Stimulated activated CD8-positive, alpha-beta memory T cell treated with anti-CD3 and anti-CD28 coated beads, Interleukin-4, amount 100 ng/mL, for 4 hours (primary cell): ENCODE data around the gene ZNF346.

ENCODE experiments used
- DNase-seq, 2 donors: peaks; one replicate each; pipeline ENCODE4 v3.0.0-alpha.2; 2020; ENCODE audit warnings: low read depth in 2 of 2, low spot score in 1 of 2

ZNF346 gene

GRCh38 chr5:177093803-177094202 is 71.3 kb downstream of the ZNF346 start:
- DNase-seq = no peak

- no peak for DNase-seq
These were observed 72.0 kb downstream of the ZNF346 start for GRCh38 chr5:177094224-177095087.

- DNase-seq = no peak
These were observed 72.7 kb downstream of the ZNF346 start for GRCh38 chr5:177095088-177095669.

- no peak for DNase-seq
These were observed 73.9 kb downstream of the ZNF346 start for GRCh38 chr5:177096162-177097015.

GRCh38 chr5:177097016-177097985 is 74.8 kb downstream of the ZNF346 start:
- no peak for DNase-seq

GRCh38 chr5:177098120-177098469 is 75.6 kb downstream of the ZNF346 start:
- no peak for DNase-seq

GRCh38 chr5:177098470-177099141 is 76.1 kb downstream of the ZNF346 start:
- no peak for DNase-seq

GRCh38 chr5:177099422-177100093 is 77.1 kb downstream of the ZNF346 start:
- no peak for DNase-seq

GRCh38 chr5:177100714-177101121 is 78.2 kb downstream of the ZNF346 start:
- DNase-seq = no peak

GRCh38 chr5:177103523-177104253 is 81.2 kb downstream of the ZNF346 start:
- no peak for DNase-seq

GRCh38 chr5:177105691-177106476 is 83.4 kb downstream of the ZNF346 start:
- DNase-seq = no peak

- DNase-seq = no peak
These were observed 84.7 kb downstream of the ZNF346 start for GRCh38 chr5:177107159-177107558.

GRCh38 chr5:177109810-177110209 is 87.3 kb downstream of the ZNF346 start:
- no peak for DNase-seq

GRCh38 chr5:177111720-177112394 is 89.4 kb downstream of the ZNF346 start:
- DNase-seq = peak; percentile 29 to 31

GRCh38 chr5:177112589-177113220 is 90.2 kb downstream of the ZNF346 start:
- DNase-seq = no peak

- DNase-seq = peak; percentile 49 to 58
These were observed 91.3 kb downstream of the ZNF346 start for GRCh38 chr5:177113566-177114424.
